ENCODE data around the gene TRPV3. TPM values are rescaled to one million over a fixed set of nuclear protein-coding genes. Genes with fewer than 3 reads are reported as not detected.

The TRPV3 gene
- total RNA-seq, 1 experiment from 2014 or later = 0.31 TPM

DNA sequence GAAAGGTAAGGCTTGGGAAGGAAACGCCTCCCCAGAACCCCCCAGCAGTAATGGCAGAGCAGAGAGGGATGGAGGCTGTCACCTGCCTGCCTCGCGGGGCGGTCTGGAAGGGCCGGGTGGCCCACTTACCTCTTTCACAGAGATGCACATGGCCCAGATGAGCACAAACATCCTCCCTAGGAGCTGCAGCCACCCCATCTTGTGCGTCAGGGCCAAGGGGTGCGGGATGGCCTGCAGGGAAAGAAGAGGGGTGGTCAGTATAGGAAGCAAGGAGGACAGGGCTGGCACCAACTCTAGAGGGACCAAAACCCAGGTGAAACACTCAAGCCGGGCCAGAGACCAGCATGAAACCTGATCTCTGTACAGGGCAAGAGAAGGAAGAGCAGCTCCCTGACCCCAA lies 29.7 kb downstream of the TRPV3 start:
- H3K4me1 ChIP-seq (ENCODE audit: control insufficient read depth, insufficient read depth, low read length) = no peaks in the 10 kb centered on the region
- H3K4me3 ChIP-seq (ENCODE audit: low read depth in 2 of 2, low read length in 2 of 2) = no peak overlapping the region
- no peaks in the 10 kb centered on the region for H3K27me3 ChIP-seq (ENCODE audit: control insufficient read depth, insufficient read depth, low read length)
- DNase-seq (ENCODE audit: low read depth, low spot score) = no peak
- no peak overlapping the region for H3K27ac ChIP-seq (ENCODE audit: low read length)
- POLR2A ChIA-PET = no interaction called here
- no TSS peak for BruUV-seq (replicated peaks)
- TF ChIP-seq, protein P1, sequence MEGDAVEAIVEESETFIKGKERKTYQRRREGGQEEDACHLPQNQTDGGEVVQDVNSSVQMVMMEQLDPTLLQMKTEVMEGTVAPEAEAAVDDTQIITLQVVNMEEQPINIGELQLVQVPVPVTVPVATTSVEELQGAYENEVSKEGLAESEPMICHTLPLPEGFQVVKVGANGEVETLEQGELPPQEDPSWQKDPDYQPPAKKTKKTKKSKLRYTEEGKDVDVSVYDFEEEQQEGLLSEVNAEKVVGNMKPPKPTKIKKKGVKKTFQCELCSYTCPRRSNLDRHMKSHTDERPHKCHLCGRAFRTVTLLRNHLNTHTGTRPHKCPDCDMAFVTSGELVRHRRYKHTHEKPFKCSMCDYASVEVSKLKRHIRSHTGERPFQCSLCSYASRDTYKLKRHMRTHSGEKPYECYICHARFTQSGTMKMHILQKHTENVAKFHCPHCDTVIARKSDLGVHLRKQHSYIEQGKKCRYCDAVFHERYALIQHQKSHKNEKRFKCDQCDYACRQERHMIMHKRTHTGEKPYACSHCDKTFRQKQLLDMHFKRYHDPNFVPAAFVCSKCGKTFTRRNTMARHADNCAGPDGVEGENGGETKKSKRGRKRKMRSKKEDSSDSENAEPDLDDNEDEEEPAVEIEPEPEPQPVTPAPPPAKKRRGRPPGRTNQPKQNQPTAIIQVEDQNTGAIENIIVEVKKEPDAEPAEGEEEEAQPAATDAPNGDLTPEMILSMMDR (IDR thresholded peaks at IDR 0.05) = no peak
- TF ChIP-seq SIN3A (IDR thresholded peaks at IDR 0.05; ENCODE audit: borderline replicate concordance, insufficient read depth, low read depth, low read length) = no peak
- intact Hi-C loops (cut with micrococcal nuclease; ENCODE audit: unreplicated experiment) = no loop called here
- CTCF ChIA-PET = no interaction called here
- H3K9me3 ChIP-seq (ENCODE audit: control insufficient read depth, insufficient read depth, low read depth, low read length) = no peaks in the 10 kb centered on the region
- no peak for ATAC-seq
- H3K36me3 ChIP-seq (ENCODE audit: control insufficient read depth, insufficient read depth, low read length) = no peaks in the 10 kb centered on the region
- in situ Hi-C loops (cut with HindIII; ENCODE audit: low pct_unique_long_range_greater_than_20kb, low sequenced_read_pairs) = no loop called here

DNA sequence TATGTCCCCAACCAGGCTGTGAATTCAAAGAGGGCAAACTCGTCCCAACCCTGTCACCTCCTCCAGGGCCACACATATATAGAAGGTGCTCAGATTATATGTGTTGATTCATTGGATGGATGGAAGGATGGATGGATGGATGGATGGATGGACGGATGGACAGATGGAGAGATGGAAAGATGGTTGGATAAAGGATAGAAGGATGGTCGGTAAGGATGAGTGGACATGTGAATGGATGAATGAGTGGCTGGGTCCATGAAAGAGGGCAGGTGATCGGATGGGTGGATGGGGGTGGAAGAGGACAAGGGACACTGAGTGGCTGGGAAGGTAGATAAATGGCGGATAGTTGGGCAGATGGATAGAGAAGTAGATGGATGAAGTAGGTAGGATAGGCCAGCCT lies 30.1 kb downstream of the TRPV3 start:
- ChIA-PET CTCF (no interaction called here), POLR2A (no interaction called here)
- DNase-seq (ENCODE audit: low read depth, low spot score) (no peak), ATAC-seq (no peak)
- Histone ChIP-seq H3K27ac (ENCODE audit: low read length) (no peak overlapping the region), H3K4me1 (ENCODE audit: control insufficient read depth, insufficient read depth, low read length) (no peaks in the 10 kb centered on the region), H3K36me3 (ENCODE audit: control insufficient read depth, insufficient read depth, low read length) (no peaks in the 10 kb centered on the region), H3K4me3 (ENCODE audit: low read depth in 2 of 2, low read length in 2 of 2) (no peak overlapping the region), H3K27me3 (ENCODE audit: control insufficient read depth, insufficient read depth, low read length) (no peaks in the 10 kb centered on the region), H3K9me3 (ENCODE audit: control insufficient read depth, insufficient read depth, low read depth, low read length) (no peaks in the 10 kb centered on the region)
- intact Hi-C loops (cut with micrococcal nuclease; ENCODE audit: unreplicated experiment) (no loop called here), in situ Hi-C loops (cut with HindIII; ENCODE audit: low pct_unique_long_range_greater_than_20kb, low sequenced_read_pairs) (no loop called here)
- TF ChIP-seq SIN3A (IDR thresholded peaks at IDR 0.05; ENCODE audit: borderline replicate concordance, insufficient read depth, low read depth, low read length) (no peak), TCF7L2 (IDR thresholded peaks at IDR 0.05; ENCODE audit: low read depth, low read length) (no peak), POLR2AphosphoS5 (IDR thresholded peaks at IDR 0.05; ENCODE audit: low read depth, low read length) (no peak)
- TF ChIP-seq, protein P1 (IDR thresholded peaks at IDR 0.05) = no peak
- TF ChIP-seq, protein P2, sequence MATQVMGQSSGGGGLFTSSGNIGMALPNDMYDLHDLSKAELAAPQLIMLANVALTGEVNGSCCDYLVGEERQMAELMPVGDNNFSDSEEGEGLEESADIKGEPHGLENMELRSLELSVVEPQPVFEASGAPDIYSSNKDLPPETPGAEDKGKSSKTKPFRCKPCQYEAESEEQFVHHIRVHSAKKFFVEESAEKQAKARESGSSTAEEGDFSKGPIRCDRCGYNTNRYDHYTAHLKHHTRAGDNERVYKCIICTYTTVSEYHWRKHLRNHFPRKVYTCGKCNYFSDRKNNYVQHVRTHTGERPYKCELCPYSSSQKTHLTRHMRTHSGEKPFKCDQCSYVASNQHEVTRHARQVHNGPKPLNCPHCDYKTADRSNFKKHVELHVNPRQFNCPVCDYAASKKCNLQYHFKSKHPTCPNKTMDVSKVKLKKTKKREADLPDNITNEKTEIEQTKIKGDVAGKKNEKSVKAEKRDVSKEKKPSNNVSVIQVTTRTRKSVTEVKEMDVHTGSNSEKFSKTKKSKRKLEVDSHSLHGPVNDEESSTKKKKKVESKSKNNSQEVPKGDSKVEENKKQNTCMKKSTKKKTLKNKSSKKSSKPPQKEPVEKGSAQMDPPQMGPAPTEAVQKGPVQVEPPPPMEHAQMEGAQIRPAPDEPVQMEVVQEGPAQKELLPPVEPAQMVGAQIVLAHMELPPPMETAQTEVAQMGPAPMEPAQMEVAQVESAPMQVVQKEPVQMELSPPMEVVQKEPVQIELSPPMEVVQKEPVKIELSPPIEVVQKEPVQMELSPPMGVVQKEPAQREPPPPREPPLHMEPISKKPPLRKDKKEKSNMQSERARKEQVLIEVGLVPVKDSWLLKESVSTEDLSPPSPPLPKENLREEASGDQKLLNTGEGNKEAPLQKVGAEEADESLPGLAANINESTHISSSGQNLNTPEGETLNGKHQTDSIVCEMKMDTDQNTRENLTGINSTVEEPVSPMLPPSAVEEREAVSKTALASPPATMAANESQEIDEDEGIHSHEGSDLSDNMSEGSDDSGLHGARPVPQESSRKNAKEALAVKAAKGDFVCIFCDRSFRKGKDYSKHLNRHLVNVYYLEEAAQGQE (IDR thresholded peaks at IDR 0.05; ENCODE audit: insufficient read depth in 1 of 2, low read depth in 2 of 2, low read length in 1 of 2) = no peak
- BruUV-seq (replicated peaks) = no TSS peak

DNA sequence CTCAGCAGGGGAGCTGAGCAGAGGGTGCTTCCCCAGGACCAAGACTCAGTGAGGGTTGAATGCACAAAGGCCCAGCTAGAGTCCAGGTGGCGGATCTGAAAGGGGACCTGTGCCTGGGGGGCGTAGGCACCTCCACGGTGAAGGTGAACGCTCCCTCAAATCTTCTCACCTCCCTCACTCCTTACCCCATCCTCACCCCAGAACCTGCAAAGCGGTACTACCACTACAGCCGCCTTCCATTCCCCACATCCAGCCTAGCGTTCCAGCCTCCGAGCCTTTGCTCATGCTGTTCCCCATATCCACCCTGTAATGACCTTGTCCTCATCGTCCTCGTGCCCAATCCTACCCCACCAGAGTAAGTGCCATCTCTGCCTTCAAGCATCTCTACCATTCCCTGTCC lies 30.6 kb downstream of the TRPV3 start:
- Histone ChIP-seq H3K27ac (ENCODE audit: low read length) (no peak overlapping the region), H3K36me3 (ENCODE audit: control insufficient read depth, insufficient read depth, low read length) (no peaks in the 10 kb centered on the region), H3K9me3 (ENCODE audit: control insufficient read depth, insufficient read depth, low read depth, low read length) (no peaks in the 10 kb centered on the region), H3K27me3 (ENCODE audit: control insufficient read depth, insufficient read depth, low read length) (no peaks in the 10 kb centered on the region), H3K4me3 (ENCODE audit: low read depth in 2 of 2, low read length in 2 of 2) (no peak overlapping the region), H3K4me1 (ENCODE audit: control insufficient read depth, insufficient read depth, low read length) (no peaks in the 10 kb centered on the region)
- BruUV-seq (replicated peaks) = no TSS peak
- intact Hi-C loops (cut with micrococcal nuclease; ENCODE audit: unreplicated experiment) (no loop called here), in situ Hi-C loops (cut with HindIII; ENCODE audit: low pct_unique_long_range_greater_than_20kb, low sequenced_read_pairs) (no loop called here)
- ATAC-seq (no peak), DNase-seq (ENCODE audit: low read depth, low spot score) (no peak)
- ChIA-PET CTCF (no interaction called here), POLR2A (no interaction called here)
- TF ChIP-seq, protein P1 (IDR thresholded peaks at IDR 0.05) = no peak
- TF ChIP-seq TCF7L2 (IDR thresholded peaks at IDR 0.05; ENCODE audit: low read depth, low read length) (no peak), SIN3A (IDR thresholded peaks at IDR 0.05; ENCODE audit: borderline replicate concordance, insufficient read depth, low read depth, low read length) (no peak), POLR2AphosphoS5 (IDR thresholded peaks at IDR 0.05; ENCODE audit: low read depth, low read length) (no peak)
- TF ChIP-seq, protein P2 (IDR thresholded peaks at IDR 0.05; ENCODE audit: insufficient read depth in 1 of 2, low read depth in 2 of 2, low read length in 1 of 2) = no peak

Data from Panc1 (cell line).